PC-3 (cell line): Measurements from ENCODE around the gene MTA3. TPM values are rescaled to one million over a fixed set of nuclear protein-coding genes. Genes with fewer than 3 reads are reported as not detected.

Experiments used
- ATAC-seq: fragments of 200-7000 bp; cut with Tn5 transposase; 2 replicates; pipeline ENCODE4 v1.9.1; 2020; ENCODE audit warnings: mild to moderate bottlenecking, moderate library complexity
- BruUV-seq: library from RNA; stranded (reverse); fragments of 400-500 nt; replicated peaks from 2 replicates; lab custom pipeline; 2021; lab: Mats Ljungman, UMichigan
- CTCF ChIA-PET: fragments of 300-600 bp; sonication (Branson Sonifier 250); formaldehyde crosslinking; loops from one replicate; lab custom pipeline; 2022; ENCODE audit warnings: antibody characterized with exemption; lab: Charles Lee
- POLR2A ChIA-PET: fragments of 300-600 bp; sonication (Branson Sonifier 250); formaldehyde crosslinking; loops from one replicate; lab custom pipeline; 2022; ENCODE audit warnings: antibody characterized with exemption; ENCODE audit not compliant: unreplicated experiment; lab: Charles Lee
- DNase-seq: peaks from one replicate; pipeline ENCODE4 v3.0.0-alpha.2; 2015
- H2AFZ ChIP-seq: fragments of 300-600 bp; sonication (generic); 2 replicates; pipeline ENCODE4 v1.6.0; 2016; ENCODE audit warnings: antibody characterized with exemption, low read length
- H3F3A ChIP-seq: fragments of 300-600 bp; sonication (generic); one replicate; pipeline ENCODE4 v1.6.0; 2017; ENCODE audit warnings: antibody characterized with exemption, low read length, control low read depth, mild to moderate bottlenecking; ENCODE audit not compliant: unreplicated experiment
- H3K27ac ChIP-seq: fragments of 300-600 bp; sonication (generic); 2 replicates; pipeline ENCODE4 v1.5.1; 2016; ENCODE audit warnings: mild to moderate bottlenecking, low read length
- H3K27me3 ChIP-seq: fragments of 300-600 bp; sonication (generic); 2 replicates; pipeline ENCODE4 v1.6.1; 2016; ENCODE audit warnings: low read length, mixed read lengths
- H3K36me3 ChIP-seq: fragments of 300-600 bp; sonication (generic); 2 replicates; pipeline ENCODE4 v1.6.1; 2016; ENCODE audit warnings: low read depth, mixed run types, low read length, mixed read lengths
- H3K4me1 ChIP-seq: fragments of 300-600 bp; sonication (generic); 2 replicates; pipeline ENCODE4 v1.5.1; 2016; ENCODE audit warnings: low read length; ENCODE audit not compliant: insufficient read depth
- H3K4me2 ChIP-seq: fragments of 300-600 bp; sonication (generic); 2 replicates; pipeline ENCODE4 v1.6.0; 2016; ENCODE audit warnings: low read length
- H3K4me3 ChIP-seq: fragments of 300-600 bp; sonication (generic); 2 replicates; pipeline ENCODE4 v1.5.1; 2016; ENCODE audit warnings: mild to moderate bottlenecking, low read length, mixed read lengths
- H3K79me2 ChIP-seq: fragments of 300-600 bp; sonication (generic); 2 replicates; pipeline ENCODE4 v1.6.1; 2017; ENCODE audit warnings: low read length, mixed read lengths
- H3K9ac ChIP-seq: fragments of 300-600 bp; sonication (generic); 2 replicates; pipeline ENCODE4 v1.6.0; 2016; ENCODE audit warnings: mild to moderate bottlenecking, low read length
- H3K9me2 ChIP-seq: fragments of 300-600 bp; sonication (generic); replicated peaks from 2 replicates; pipeline ENCODE4 v1.6.1; 2016; ENCODE audit warnings: mixed run types, low read length, mixed read lengths
- H3K9me3 ChIP-seq: fragments of 300-600 bp; sonication (generic); 2 replicates; pipeline ENCODE4 v1.6.1; 2016; ENCODE audit warnings: low read length, mixed read lengths
- H4K20me1 ChIP-seq: fragments of 300-600 bp; sonication (generic); 2 replicates; pipeline ENCODE4 v1.6.1; 2016; ENCODE audit warnings: low read length, mixed read lengths
- CTCF ChIP-seq: fragments of 300-600 bp; sonication (generic); conservative IDR thresholded peaks from 2 replicates; pipeline ENCODE4 v1.5.1; 2017; ENCODE audit warnings: antibody characterized with exemption, low read depth, mild to moderate bottlenecking, low read length
- EZH2 ChIP-seq: fragments of 300-600 bp; sonication (generic); IDR thresholded peaks from one replicate; pipeline ENCODE4 v1.6.1; 2017; ENCODE audit warnings: antibody characterized with exemption, mild to moderate bottlenecking, low read length; ENCODE audit not compliant: unreplicated experiment
- EZH2phosphoT487 ChIP-seq: fragments of 300-600 bp; sonication (generic); IDR thresholded peaks from 2 replicates; pipeline ENCODE4 v1.6.1; 2018; ENCODE audit warnings: mild to moderate bottlenecking, antibody characterized with exemption, low read length, borderline replicate concordance
- intact Hi-C: fragments of 100-400 bp; cut with micrococcal nuclease; formaldehyde crosslinking; loops from 2 replicates; pipeline ENCODE4 v1.9.0; 2023
- total RNA-seq: library from RNA; depleted of rRNA; stranded (reverse); fragments of >200 nt; gene quantifications from 2 replicates; pipeline ENCODE4 v1.2.3, GENCODE V29; 2014

The MTA3 gene
- total RNA-seq, 1 experiment from 2014 or later, result 27.3 TPM

GRCh38 chr2:42645551-42645950 is 77.1 kb downstream of the MTA3 start:
- TF ChIP-seq EZH2phosphoT487 (no peak), EZH2 (no peak), CTCF (no peak)

GRCh38 chr2:42648796-42649195 is 80.4 kb downstream of the MTA3 start:
- no peaks in the 10 kb centered on the region for H3K4me1 ChIP-seq
- H3K9ac ChIP-seq, result no peak overlapping the region
- H3K36me3 ChIP-seq, result peaks cover 12% of the 10 kb centered on the region; the same call in 1 of the 2 replicates
- ChIA-PET CTCF (no interaction called here), POLR2A (no interaction called here)
- H3F3A ChIP-seq, result no peaks in the 10 kb centered on the region
- no peaks in the 10 kb centered on the region for H3K27me3 ChIP-seq
- no peak overlapping the region for H2AFZ ChIP-seq
- no peak for DNase-seq
- no peaks in the 10 kb centered on the region for H3K9me3 ChIP-seq
- ATAC-seq, result no peak
- H3K4me2 ChIP-seq, result no peak overlapping the region
- TF ChIP-seq EZH2phosphoT487 (no peak), CTCF (no peak), EZH2 (no peak)
- H3K27ac ChIP-seq, result no peak overlapping the region
- H4K20me1 ChIP-seq, result no peaks in the 10 kb centered on the region
- no peaks in the 10 kb centered on the region for H3K79me2 ChIP-seq
- BruUV-seq, result no TSS peak
- intact Hi-C loops, result no loop called here
- H3K9me2 ChIP-seq, result no peaks in the 10 kb centered on the region
- no peak overlapping the region for H3K4me3 ChIP-seq

More at GRCh38 chr2:42645551-42645950, 77.1 kb downstream of the MTA3 start:
- Histone ChIP-seq H3K9me3 (no peaks in the 10 kb centered on the region), H3K9me2 (no peaks in the 10 kb centered on the region), H3K27me3 (no peaks in the 10 kb centered on the region), H3K36me3 (peaks cover 12% of the 10 kb centered on the region; the same call in 1 of the 2 replicates), H3K4me3 (no peak overlapping the region), H3K27ac (no peak overlapping the region), H4K20me1 (no peaks in the 10 kb centered on the region), H3K4me2 (no peak overlapping the region), H2AFZ (no peak overlapping the region), H3K9ac (no peak overlapping the region), H3K4me1 (no peaks in the 10 kb centered on the region), H3F3A (no peaks in the 10 kb centered on the region), H3K79me2 (no peaks in the 10 kb centered on the region)
- POLR2A ChIA-PET, result interaction anchor here (0.6 kb wide), 1 partner anchor 22 kb away, joined by 4 read pairs; no protein-coding TSS in a partner anchor
- DNase-seq (no peak), ATAC-seq (no peak)
- CTCF ChIA-PET, result no interaction called here
- BruUV-seq, result no TSS peak
- intact Hi-C loops, result no loop called here

GRCh38 chr2:42651057-42651456 is 82.6 kb downstream of the MTA3 start:
- ChIA-PET POLR2A (no interaction called here), CTCF (no interaction called here)
- H3K27me3 ChIP-seq, result no peaks in the 10 kb centered on the region
- H2AFZ ChIP-seq, result no peak overlapping the region
- no peak overlapping the region for H3K4me3 ChIP-seq
- no peaks in the 10 kb centered on the region for H3K9me2 ChIP-seq
- no TSS peak for BruUV-seq
- H3K4me2 ChIP-seq, result no peak overlapping the region
- H3K36me3 ChIP-seq, result no peaks in the 10 kb centered on the region
- no peaks in the 10 kb centered on the region for H4K20me1 ChIP-seq
- ATAC-seq, result no peak
- TF ChIP-seq EZH2phosphoT487, result no peak
- no peak for TF ChIP-seq EZH2
- TF ChIP-seq CTCF, result no peak
- no peaks in the 10 kb centered on the region for H3K4me1 ChIP-seq
- no peak for DNase-seq
- H3K27ac ChIP-seq, result no peak overlapping the region
- no peaks in the 10 kb centered on the region for H3K9me3 ChIP-seq
- no peaks in the 10 kb centered on the region for H3F3A ChIP-seq
- no peak overlapping the region for H3K9ac ChIP-seq
- intact Hi-C loops, result no loop called here
- H3K79me2 ChIP-seq, result no peaks in the 10 kb centered on the region
